Glutamatergic neuron (in vitro differentiated cells): ENCODE data around the gene COX4I2. TPM values are rescaled to one million over a fixed set of nuclear protein-coding genes. Genes with fewer than 3 reads are reported as not detected.

ENCODE experiments used
- DNase-seq: peaks from one replicate; pipeline ENCODE4 v3.0.0; 2022
- H3K27ac Mint-ChIP-seq: one replicate; pipeline ENCODE4 v1.8.0; 2020; ENCODE audit warnings: mild to moderate bottlenecking, mixed read lengths, inconsistent platforms; ENCODE audit not compliant: unreplicated experiment
- H3K27me3 Mint-ChIP-seq: one replicate; pipeline ENCODE4 v1.8.0; 2020; ENCODE audit warnings: mild to moderate bottlenecking, moderate library complexity, mixed read lengths, inconsistent platforms; ENCODE audit not compliant: unreplicated experiment
- H3K36me3 Mint-ChIP-seq: one replicate; pipeline ENCODE4 v1.8.0; 2020; ENCODE audit warnings: mild to moderate bottlenecking, mixed read lengths, inconsistent platforms; ENCODE audit not compliant: unreplicated experiment
- H3K4me1 Mint-ChIP-seq: one replicate; pipeline ENCODE4 v1.8.0; 2020; ENCODE audit warnings: mild to moderate bottlenecking, low read depth, mixed read lengths, inconsistent platforms; ENCODE audit not compliant: unreplicated experiment
- H3K4me3 Mint-ChIP-seq: one replicate; pipeline ENCODE4 v1.8.0; 2020; ENCODE audit warnings: mild to moderate bottlenecking, mixed read lengths, inconsistent platforms; ENCODE audit not compliant: unreplicated experiment
- H3K9me3 Mint-ChIP-seq: one replicate; pipeline ENCODE4 v1.8.0; 2020; ENCODE audit warnings: mild to moderate bottlenecking, moderate library complexity, mixed read lengths, inconsistent platforms; ENCODE audit not compliant: unreplicated experiment
- CTCF ChIP-seq: fragments of 200-600 bp; sonication (generic); IDR thresholded peaks from one replicate; pipeline ENCODE4 v1.5.0; 2021; ENCODE audit not compliant: partially characterized antibody, unreplicated experiment
- total RNA-seq: library from RNA; stranded (reverse); fragmentation: NEBNext Ultra II Directional; extraction: Animal tissue kit (Norgen Biotek cat#: 25700); gene quantifications from one replicate; pipeline ENCODE4 v1.2.1, GENCODE V29; 2021; ENCODE audit not compliant: unreplicated experiment

The COX4I2 gene
- total RNA-seq, 1 donor from 2014 or later: not detected

GRCh38 chr20:31605031-31605901, 32.4 kb upstream of the COX4I2 start, which contains the start of gene ID1:
Gene ID1 (plus strand): TSS chr20:31605289. CDS start chr20:31605388, 99 bp downstream.
- DNase-seq: peak; percentile 99
- Mint-ChIP-seq H3K27me3 (peaks cover 33% of the 10 kb centered on the region), H3K36me3 (no peaks in the 10 kb centered on the region), H3K27ac (peak within 1 kb of the TSS; percentile 92), H3K4me1 (peaks cover 40% of the 10 kb centered on the region), H3K4me3 (peak within 1 kb of the TSS; percentile 94), H3K9me3 (peaks cover 39% of the 10 kb centered on the region)
- TF ChIP-seq CTCF: no peak

- Mint-ChIP-seq H3K4me1 (peaks cover 40% of the 10 kb centered on the region), H3K27me3 (peaks cover 37% of the 10 kb centered on the region), H3K4me3 (peak overlapping the region; percentile 94), H3K9me3 (peaks cover 39% of the 10 kb centered on the region), H3K36me3 (no peaks in the 10 kb centered on the region), H3K27ac (peak overlapping the region; percentile 92)
- DNase-seq: peak; percentile 78
- TF ChIP-seq CTCF: no peak
These were observed 31.6 kb upstream of the COX4I2 start for GRCh38 chr20:31605902-31606803.

GRCh38 chr20:31606804-31607639, 30.7 kb upstream of the COX4I2 start:
- TF ChIP-seq CTCF: no peak
- H3K36me3 Mint-ChIP-seq: no peaks in the 10 kb centered on the region
- peaks cover 40% of the 10 kb centered on the region for H3K4me1 Mint-ChIP-seq
- H3K9me3 Mint-ChIP-seq: peaks cover 41% of the 10 kb centered on the region
- H3K27me3 Mint-ChIP-seq: peaks cover 39% of the 10 kb centered on the region
- DNase-seq: peak; percentile 55
- peak overlapping the region; percentile 92 for H3K27ac Mint-ChIP-seq
- peak overlapping the region; percentile 94 for H3K4me3 Mint-ChIP-seq

- Mint-ChIP-seq H3K36me3 (no peaks in the 10 kb centered on the region), H3K4me3 (peak overlapping the region; percentile 94), H3K27ac (peak overlapping the region; percentile 69), H3K9me3 (peaks cover 36% of the 10 kb centered on the region), H3K27me3 (peaks cover 38% of the 10 kb centered on the region), H3K4me1 (peaks cover 36% of the 10 kb centered on the region)
- DNase-seq: no peak
- TF ChIP-seq CTCF: no peak
These were observed 30.0 kb upstream of the COX4I2 start for GRCh38 chr20:31607640-31608250.
